HL-60 (cell line): ENCODE data around the gene FOXRED2.

ENCODE experiments used
- GABPA ChIP-seq: IDR thresholded peaks from 2 replicates; pipeline ENCODE4 v1.6.1; 2012; ENCODE audit warnings: low read depth
- POLR2AphosphoS5 ChIP-seq: IDR thresholded peaks from 2 replicates; pipeline ENCODE4 v1.6.1; 2012; ENCODE audit warnings: low read depth
- SPI1 ChIP-seq: IDR thresholded peaks from 2 replicates; pipeline ENCODE4 v1.6.1; 2012; ENCODE audit warnings: low read depth, mild to moderate bottlenecking, borderline replicate concordance
- TF ChIP-seq, protein P1 (sequence below): IDR thresholded peaks from one replicate; pipeline ENCODE4 v1.5.1; 2011; ENCODE audit warnings: low read length, control low read depth, inconsistent platforms; ENCODE audit not compliant: insufficient read depth
- TF ChIP-seq, protein P2 (sequence below): IDR thresholded peaks from 2 replicates; pipeline ENCODE4 v1.6.1; 2012; ENCODE audit warnings: low read depth; ENCODE audit not compliant: insufficient replicate concordance

DNA sequence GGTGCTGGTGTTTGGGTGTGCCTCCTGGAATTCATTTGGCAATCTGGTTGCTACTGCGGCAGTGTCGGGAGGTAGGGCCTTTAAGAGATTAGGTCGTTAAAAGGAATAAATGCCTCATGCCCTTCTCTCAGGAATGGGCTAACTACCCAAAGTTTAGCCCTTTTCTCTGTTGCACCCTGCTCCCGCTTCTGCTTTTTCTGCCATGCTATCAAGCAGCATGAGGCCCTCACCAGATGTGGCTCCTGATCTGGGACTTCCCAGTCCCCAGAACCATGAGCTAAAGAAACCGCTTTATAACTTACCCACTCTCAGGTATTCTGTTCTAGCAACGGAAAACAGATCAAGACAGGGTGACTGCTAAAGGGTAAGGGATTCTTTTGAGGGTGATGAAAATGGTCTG lies 15.8 kb upstream of the FOXRED2 start:
- TF ChIP-seq POLR2AphosphoS5 (no peak), GABPA (no peak), SPI1 (peak; percentile 29; the same call in 1 of the 2 replicates)
- TF ChIP-seq, protein P1, sequence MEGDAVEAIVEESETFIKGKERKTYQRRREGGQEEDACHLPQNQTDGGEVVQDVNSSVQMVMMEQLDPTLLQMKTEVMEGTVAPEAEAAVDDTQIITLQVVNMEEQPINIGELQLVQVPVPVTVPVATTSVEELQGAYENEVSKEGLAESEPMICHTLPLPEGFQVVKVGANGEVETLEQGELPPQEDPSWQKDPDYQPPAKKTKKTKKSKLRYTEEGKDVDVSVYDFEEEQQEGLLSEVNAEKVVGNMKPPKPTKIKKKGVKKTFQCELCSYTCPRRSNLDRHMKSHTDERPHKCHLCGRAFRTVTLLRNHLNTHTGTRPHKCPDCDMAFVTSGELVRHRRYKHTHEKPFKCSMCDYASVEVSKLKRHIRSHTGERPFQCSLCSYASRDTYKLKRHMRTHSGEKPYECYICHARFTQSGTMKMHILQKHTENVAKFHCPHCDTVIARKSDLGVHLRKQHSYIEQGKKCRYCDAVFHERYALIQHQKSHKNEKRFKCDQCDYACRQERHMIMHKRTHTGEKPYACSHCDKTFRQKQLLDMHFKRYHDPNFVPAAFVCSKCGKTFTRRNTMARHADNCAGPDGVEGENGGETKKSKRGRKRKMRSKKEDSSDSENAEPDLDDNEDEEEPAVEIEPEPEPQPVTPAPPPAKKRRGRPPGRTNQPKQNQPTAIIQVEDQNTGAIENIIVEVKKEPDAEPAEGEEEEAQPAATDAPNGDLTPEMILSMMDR, result no peak
- TF ChIP-seq, protein P2, sequence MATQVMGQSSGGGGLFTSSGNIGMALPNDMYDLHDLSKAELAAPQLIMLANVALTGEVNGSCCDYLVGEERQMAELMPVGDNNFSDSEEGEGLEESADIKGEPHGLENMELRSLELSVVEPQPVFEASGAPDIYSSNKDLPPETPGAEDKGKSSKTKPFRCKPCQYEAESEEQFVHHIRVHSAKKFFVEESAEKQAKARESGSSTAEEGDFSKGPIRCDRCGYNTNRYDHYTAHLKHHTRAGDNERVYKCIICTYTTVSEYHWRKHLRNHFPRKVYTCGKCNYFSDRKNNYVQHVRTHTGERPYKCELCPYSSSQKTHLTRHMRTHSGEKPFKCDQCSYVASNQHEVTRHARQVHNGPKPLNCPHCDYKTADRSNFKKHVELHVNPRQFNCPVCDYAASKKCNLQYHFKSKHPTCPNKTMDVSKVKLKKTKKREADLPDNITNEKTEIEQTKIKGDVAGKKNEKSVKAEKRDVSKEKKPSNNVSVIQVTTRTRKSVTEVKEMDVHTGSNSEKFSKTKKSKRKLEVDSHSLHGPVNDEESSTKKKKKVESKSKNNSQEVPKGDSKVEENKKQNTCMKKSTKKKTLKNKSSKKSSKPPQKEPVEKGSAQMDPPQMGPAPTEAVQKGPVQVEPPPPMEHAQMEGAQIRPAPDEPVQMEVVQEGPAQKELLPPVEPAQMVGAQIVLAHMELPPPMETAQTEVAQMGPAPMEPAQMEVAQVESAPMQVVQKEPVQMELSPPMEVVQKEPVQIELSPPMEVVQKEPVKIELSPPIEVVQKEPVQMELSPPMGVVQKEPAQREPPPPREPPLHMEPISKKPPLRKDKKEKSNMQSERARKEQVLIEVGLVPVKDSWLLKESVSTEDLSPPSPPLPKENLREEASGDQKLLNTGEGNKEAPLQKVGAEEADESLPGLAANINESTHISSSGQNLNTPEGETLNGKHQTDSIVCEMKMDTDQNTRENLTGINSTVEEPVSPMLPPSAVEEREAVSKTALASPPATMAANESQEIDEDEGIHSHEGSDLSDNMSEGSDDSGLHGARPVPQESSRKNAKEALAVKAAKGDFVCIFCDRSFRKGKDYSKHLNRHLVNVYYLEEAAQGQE, result no peak
